SK-N-SH (cell line): ENCODE results near the gene MAPK8IP3. TPM values are rescaled to one million over a fixed set of nuclear protein-coding genes. Genes with fewer than 3 reads are reported as not detected.

ENCODE experiments used
- CTCF ChIA-PET: fragments of 300-600, 350-600 bp; formaldehyde crosslinking; extraction: SDS; loops from one replicate; lab custom pipeline; 2021; lab: Yijun Ruan, JAX
- POLR2A ChIA-PET: fragments of 350-600 bp; sonication (Branson Sonifier 250); formaldehyde crosslinking; extraction: SDS; loops from one replicate; lab custom pipeline; 2020; ENCODE audit warnings: antibody characterized with exemption, inconsistent platforms; lab: Yijun Ruan, JAX
- DNase-seq: peaks from one replicate; pipeline ENCODE4 v3.0.0; 2012
- H2AFZ ChIP-seq: fragments of 200-600 bp; sonication (generic); 2 replicates; pipeline ENCODE4 v1.8.1; 2016; ENCODE audit warnings: antibody characterized with exemption, mild to moderate bottlenecking, low read depth
- H3F3A ChIP-seq: fragments of 200-600 bp; sonication (generic); replicated peaks from 2 replicates; pipeline ENCODE3; 2016; ENCODE audit warnings: antibody characterized with exemption, mild to moderate bottlenecking; ENCODE audit not compliant: insufficient read depth
- H3K27ac ChIP-seq, 2 experiments: fragments of 200-500 bp in 1 of 2; fragments of 200-600 bp in 1 of 2; sonication (Bioruptor generic) in 1 of 2; sonication (generic), shearing (Covaris generic) in 1 of 2; 2 replicates each; pipeline versions ENCODE4 v1.5.1 to v1.6.1; 2014 to 2016; ENCODE audit warnings: low read depth in 2 of 2, inconsistent platforms in 1 of 2, low read length in 1 of 2, mild to moderate bottlenecking in 1 of 2, mixed read lengths in 1 of 2
- H3K27me3 ChIP-seq: fragments of 200-600 bp; sonication (generic), shearing (Covaris generic); 2 replicates; pipeline ENCODE4 v1.6.1; 2016; ENCODE audit warnings: mixed run types; ENCODE audit not compliant: insufficient read depth
- H3K36me3 ChIP-seq, 2 experiments: fragments of 200-500 bp in 1 of 2; fragments of 200-600 bp in 1 of 2; sonication (Bioruptor generic) in 1 of 2; sonication (generic) in 1 of 2; replicated peaks in 1 of 2; 2 replicates each; pipeline versions ENCODE3 to v1.5.1; 2014 to 2016; ENCODE audit warnings: low read length in 1 of 2, mild to moderate bottlenecking in 1 of 2; ENCODE audit not compliant: insufficient read depth in 2 of 2, control insufficient read depth in 1 of 2
- H3K4me1 ChIP-seq, 2 experiments: fragments of 200-500 bp in 1 of 2; fragments of 200-600 bp in 1 of 2; sonication (Bioruptor generic) in 1 of 2; sonication (generic), shearing (Covaris generic) in 1 of 2; 2 replicates each; pipeline versions ENCODE4 v1.5.1 to v1.6.1; 2014 to 2016; ENCODE audit warnings: low read depth in 1 of 2, low read length in 1 of 2, mixed run types in 1 of 2; ENCODE audit not compliant: insufficient read depth in 2 of 2, control insufficient read depth in 1 of 2
- H3K4me2 ChIP-seq: fragments of 200-600 bp; sonication (generic), shearing (Covaris generic); 2 replicates; pipeline ENCODE4 v1.6.1; 2017; ENCODE audit warnings: mixed run types
- H3K4me3 ChIP-seq, 2 experiments: fragments of 200-500 bp in 1 of 2; fragments of 200-600 bp in 1 of 2; sonication (Bioruptor generic) in 1 of 2; sonication (generic), shearing (Covaris generic) in 1 of 2; 2 replicates each; pipeline versions ENCODE4 v1.5.1 to v1.8.1; 2014 to 2016; ENCODE audit warnings: low read depth in 2 of 2, inconsistent platforms in 1 of 2, low read length in 1 of 2, mild to moderate bottlenecking in 1 of 2, mixed read lengths in 1 of 2, moderate library complexity in 1 of 2
- H3K79me2 ChIP-seq: fragments of 200-600 bp; sonication (generic); 2 replicates; pipeline ENCODE4 v1.8.1; 2017; ENCODE audit warnings: mild to moderate bottlenecking; ENCODE audit not compliant: insufficient read depth
- H3K9ac ChIP-seq: fragments of 200-600 bp; sonication (generic); 2 replicates; pipeline ENCODE4 v1.6.1; 2017; ENCODE audit warnings: mixed run types
- H3K9me2 ChIP-seq: fragments of 200-600 bp; sonication (generic); 2 replicates; pipeline ENCODE4 v1.6.1; 2017; ENCODE audit warnings: mixed run types
- H3K9me3 ChIP-seq: fragments of 200-600 bp; sonication (generic); 2 replicates; pipeline ENCODE4 v1.6.1; 2017; ENCODE audit warnings: mixed run types, mild to moderate bottlenecking, moderate library complexity
- H4K20me1 ChIP-seq: fragments of 200-600 bp; sonication (generic); 2 replicates; pipeline ENCODE4 v1.6.1; 2017; ENCODE audit warnings: mild to moderate bottlenecking, mixed run types; ENCODE audit not compliant: insufficient read depth
- FOSL2 ChIP-seq: IDR thresholded peaks from 2 replicates; pipeline ENCODE4 v1.4.0; 2012; ENCODE audit warnings: low read depth, mild to moderate bottlenecking, moderate library complexity, borderline replicate concordance
- GATA2 ChIP-seq: sonication (generic); formaldehyde crosslinking; IDR thresholded peaks from 2 replicates; pipeline ENCODE4 v1.5.0; 2020; ENCODE audit warnings: mild to moderate bottlenecking, missing genetic modification reagents
- JUND ChIP-seq: IDR thresholded peaks from 2 replicates; pipeline ENCODE4 v1.4.0; 2012
- NFIC ChIP-seq: IDR thresholded peaks from 2 replicates; pipeline ENCODE4 v1.4.0; 2012; ENCODE audit warnings: borderline replicate concordance
- RAD21 ChIP-seq: IDR thresholded peaks from 2 replicates; pipeline ENCODE4 v1.6.1; 2012; ENCODE audit warnings: mild to moderate bottlenecking, low read length
- RCOR1 ChIP-seq: fragments of 150-350 bp; IDR thresholded peaks from 2 replicates; pipeline ENCODE4 v1.6.1; 2017; ENCODE audit warnings: antibody characterized with exemption, low read length
- RXRA ChIP-seq: IDR thresholded peaks from 2 replicates; pipeline ENCODE4 v1.4.0; 2012; ENCODE audit warnings: low read depth, mild to moderate bottlenecking, borderline replicate concordance
- WGBS: methylation state at CpG from one replicate; pipeline ENCODE4 v1.1.6; 2017; ENCODE audit warnings: low lambda C conversion rate; 5-methylcytosine and 5-hydroxymethylcytosine counted together
- polyA plus RNA-seq, 3 experiments: library from polyadenylated mRNA; depleted of rRNA; stranded (reverse); fragments of >200 nt; gene quantifications; 2 replicates each; pipeline ENCODE4 v1.2.3, GENCODE V29; 2012
- TF ChIP-seq, protein P1 (sequence below): fragments of 150-350 bp; IDR thresholded peaks from 2 replicates; pipeline ENCODE4 v1.6.1; 2016; ENCODE audit warnings: mild to moderate bottlenecking, low read depth, low read length
- TF ChIP-seq, protein P2 (sequence below): IDR thresholded peaks from 2 replicates; pipeline ENCODE4 v1.4.0; 2012; ENCODE audit warnings: low read depth, borderline replicate concordance
- TF ChIP-seq, protein P3 (sequence below): IDR thresholded peaks from 2 replicates; pipeline ENCODE4 v1.4.0; 2012; ENCODE audit warnings: low read depth
- TF ChIP-seq, protein P4 (sequence below): fragments of 150-350 bp; IDR thresholded peaks from 2 replicates; pipeline ENCODE4 v1.6.1; 2017; ENCODE audit warnings: antibody characterized with exemption, low read length, low read depth, borderline replicate concordance

The MAPK8IP3 gene
- polyA plus RNA-seq, 1 of the 3 experiments (the other 2 are of a cell fraction): 57.3 TPM

DNA sequence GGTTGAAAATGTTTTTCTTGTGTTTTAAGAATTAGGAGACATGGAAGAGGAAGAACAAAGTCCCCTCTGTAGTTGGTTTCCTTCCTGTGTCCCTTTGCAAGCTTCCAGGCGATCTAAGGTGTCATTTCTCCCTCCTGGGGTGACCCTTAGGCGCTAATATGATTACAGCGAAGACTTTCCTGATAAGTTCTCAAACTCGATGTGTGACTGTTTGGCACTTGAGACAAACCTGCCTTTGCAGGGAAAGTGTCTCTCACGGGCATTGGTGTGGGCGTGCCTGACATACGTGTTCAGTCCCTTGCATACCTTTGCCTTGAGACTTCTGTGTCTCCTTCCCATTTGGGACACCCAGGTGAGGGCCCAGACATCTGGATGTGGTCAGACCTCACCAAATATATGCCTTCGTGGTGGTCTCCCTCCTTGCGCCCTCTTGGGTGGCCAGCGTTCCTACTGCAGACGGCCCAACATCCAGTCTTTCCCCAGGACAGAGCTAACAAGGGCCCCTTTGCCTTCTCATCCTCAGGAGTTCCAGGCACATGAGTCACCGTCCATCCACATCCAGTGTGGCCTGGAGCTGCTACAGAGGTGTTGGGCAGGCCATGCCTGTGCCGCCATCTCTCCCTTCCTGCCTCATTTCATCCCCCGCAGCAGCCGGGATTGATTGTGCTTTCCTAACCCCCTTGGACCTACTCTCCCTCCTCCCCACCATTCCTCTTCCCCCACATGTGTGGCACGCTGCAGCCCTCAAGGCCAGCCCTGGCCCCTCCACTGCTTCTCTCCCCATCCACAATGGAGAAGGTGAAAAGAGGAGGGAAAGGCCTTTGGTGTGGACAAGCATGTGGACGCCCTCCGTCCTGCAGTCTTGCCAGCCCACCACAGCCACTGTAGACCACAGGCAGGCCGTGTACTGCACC lies 31.0 kb upstream of the MAPK8IP3 start:
- H3K4me1 ChIP-seq: peaks cover 4 to 6% of the 10 kb centered on the region in 2 experiments; a peak in 1 of 4 replicates
- no peak overlapping the region for H3K4me2 ChIP-seq
- no peak for DNase-seq
- H3K9ac ChIP-seq: no peak overlapping the region
- peaks cover 5% of the 10 kb centered on the region; the same call in 1 of the 2 replicates for H4K20me1 ChIP-seq
- no peaks in the 10 kb centered on the region for H3K9me2 ChIP-seq
- TF ChIP-seq, protein P1, sequence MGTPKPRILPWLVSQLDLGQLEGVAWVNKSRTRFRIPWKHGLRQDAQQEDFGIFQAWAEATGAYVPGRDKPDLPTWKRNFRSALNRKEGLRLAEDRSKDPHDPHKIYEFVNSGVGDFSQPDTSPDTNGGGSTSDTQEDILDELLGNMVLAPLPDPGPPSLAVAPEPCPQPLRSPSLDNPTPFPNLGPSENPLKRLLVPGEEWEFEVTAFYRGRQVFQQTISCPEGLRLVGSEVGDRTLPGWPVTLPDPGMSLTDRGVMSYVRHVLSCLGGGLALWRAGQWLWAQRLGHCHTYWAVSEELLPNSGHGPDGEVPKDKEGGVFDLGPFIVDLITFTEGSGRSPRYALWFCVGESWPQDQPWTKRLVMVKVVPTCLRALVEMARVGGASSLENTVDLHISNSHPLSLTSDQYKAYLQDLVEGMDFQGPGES: no peak
- TF ChIP-seq, protein P2, sequence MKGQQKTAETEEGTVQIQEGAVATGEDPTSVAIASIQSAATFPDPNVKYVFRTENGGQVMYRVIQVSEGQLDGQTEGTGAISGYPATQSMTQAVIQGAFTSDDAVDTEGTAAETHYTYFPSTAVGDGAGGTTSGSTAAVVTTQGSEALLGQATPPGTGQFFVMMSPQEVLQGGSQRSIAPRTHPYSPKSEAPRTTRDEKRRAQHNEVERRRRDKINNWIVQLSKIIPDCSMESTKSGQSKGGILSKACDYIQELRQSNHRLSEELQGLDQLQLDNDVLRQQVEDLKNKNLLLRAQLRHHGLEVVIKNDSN: no peak
- peak; percentile 71; the same call in 1 of the 2 replicates for TF ChIP-seq FOSL2
- TF ChIP-seq NFIC: no peak
- TF ChIP-seq RCOR1: no peak
- peaks cover 19 to 55% of the 10 kb centered on the region in 2 experiments for H3K36me3 ChIP-seq
- H2AFZ ChIP-seq: no peak overlapping the region
- peak overlapping the region in 1 of 2 experiments; percentile 12; a peak in 2 of 4 replicates for H3K27ac ChIP-seq
- no peak overlapping the region for H3K4me3 ChIP-seq
- WGBS: 82% methylated on average over 19 of the region's 19 CpGs
- no peaks in the 10 kb centered on the region for H3K9me3 ChIP-seq
- ChIA-PET POLR2A (no interaction called here), CTCF (no interaction called here)
- peaks cover 19% of the 10 kb centered on the region for H3F3A ChIP-seq
- H3K27me3 ChIP-seq: no peaks in the 10 kb centered on the region
- peaks cover 22% of the 10 kb centered on the region for H3K79me2 ChIP-seq

DNA sequence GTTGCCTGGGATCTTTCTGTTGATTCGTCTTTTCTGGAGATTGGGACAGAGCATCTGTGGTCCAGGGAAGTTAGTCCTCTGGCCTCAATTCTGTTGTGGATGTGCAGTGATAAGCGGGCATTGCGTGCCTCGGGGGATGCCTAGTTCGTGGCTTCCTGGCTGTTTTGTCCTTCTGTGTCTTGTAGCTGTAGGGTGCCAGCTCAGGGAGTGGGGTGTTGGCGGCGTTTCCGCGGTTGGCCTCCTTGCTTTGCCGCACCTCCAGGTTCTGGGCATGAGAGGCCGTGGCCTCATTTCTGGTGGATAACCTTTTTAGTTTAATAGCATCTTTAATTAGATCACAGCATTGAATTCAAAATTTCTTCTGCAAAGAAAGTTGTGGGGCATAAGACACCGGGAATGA lies 29.3 kb upstream of the MAPK8IP3 start:
- no peaks in the 10 kb centered on the region for H3K9me3 ChIP-seq
- H3K36me3 ChIP-seq: peaks cover 19 to 41% of the 10 kb centered on the region in 2 experiments
- CTCF ChIA-PET: interaction anchor here (1.7 kb wide), 1 partner anchor 29 kb away, joined by 5 read pairs; the partner anchor contains the start of gene MAPK8IP3
- H4K20me1 ChIP-seq: peaks cover 19% of the 10 kb centered on the region; the same call in 1 of the 2 replicates
- POLR2A ChIA-PET: no interaction called here
- H2AFZ ChIP-seq: no peak overlapping the region
- no peak overlapping the region for H3K4me3 ChIP-seq
- H3K27ac ChIP-seq: no peak overlapping the region
- H3K9ac ChIP-seq: no peak overlapping the region
- peaks cover 19% of the 10 kb centered on the region for H3F3A ChIP-seq
- 94% methylated on average over 12 of the region's 12 CpGs for WGBS
- H3K27me3 ChIP-seq: no peaks in the 10 kb centered on the region
- H3K4me1 ChIP-seq: peaks cover 6 to 7% of the 10 kb centered on the region in 2 experiments; a peak in 1 of 4 replicates
- DNase-seq: no peak
- TF ChIP-seq GATA2: no peak
- TF ChIP-seq, protein P3, sequence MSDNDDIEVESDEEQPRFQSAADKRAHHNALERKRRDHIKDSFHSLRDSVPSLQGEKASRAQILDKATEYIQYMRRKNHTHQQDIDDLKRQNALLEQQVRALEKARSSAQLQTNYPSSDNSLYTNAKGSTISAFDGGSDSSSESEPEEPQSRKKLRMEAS: no peak
- TF ChIP-seq, protein P4, sequence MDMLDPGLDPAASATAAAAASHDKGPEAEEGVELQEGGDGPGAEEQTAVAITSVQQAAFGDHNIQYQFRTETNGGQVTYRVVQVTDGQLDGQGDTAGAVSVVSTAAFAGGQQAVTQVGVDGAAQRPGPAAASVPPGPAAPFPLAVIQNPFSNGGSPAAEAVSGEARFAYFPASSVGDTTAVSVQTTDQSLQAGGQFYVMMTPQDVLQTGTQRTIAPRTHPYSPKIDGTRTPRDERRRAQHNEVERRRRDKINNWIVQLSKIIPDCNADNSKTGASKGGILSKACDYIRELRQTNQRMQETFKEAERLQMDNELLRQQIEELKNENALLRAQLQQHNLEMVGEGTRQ: no peak
- TF ChIP-seq RXRA: no peak
- no peak for TF ChIP-seq JUND
- TF ChIP-seq RAD21: no peak
- no peaks in the 10 kb centered on the region for H3K9me2 ChIP-seq
- no peak overlapping the region for H3K4me2 ChIP-seq
- peaks cover 39% of the 10 kb centered on the region for H3K79me2 ChIP-seq
